NCI-H2227 treated with DMSO at 0.1 percent for 48 hours (cell line): ENCODE data around the gene CBFB.

Source experiments
- DNase-seq: peaks from one replicate; lab custom pipeline; 2025; lab: John Stamatoyannopoulos, UW

The CBFB gene

DNA sequence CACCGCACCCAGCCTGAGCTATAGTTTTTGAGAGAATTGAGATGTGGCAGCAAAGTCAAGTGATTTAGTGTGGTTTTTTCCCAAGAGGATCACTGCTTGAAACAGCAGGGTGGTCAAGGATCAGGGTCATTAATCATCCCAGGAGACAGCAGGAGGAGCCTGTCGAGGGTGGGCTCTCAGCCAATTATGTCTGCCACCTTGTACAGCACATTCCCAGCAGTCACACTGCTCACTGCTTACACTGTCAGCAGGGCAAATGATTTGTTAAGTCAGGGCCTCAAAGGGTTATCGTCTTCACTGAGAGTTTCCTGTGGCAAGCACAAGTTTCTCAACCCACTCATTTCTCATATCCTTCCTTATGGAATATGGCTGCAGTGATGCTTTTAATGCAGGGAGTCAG, 108.7 kb downstream of the CBFB start:
- no peak for DNase-seq

DNA sequence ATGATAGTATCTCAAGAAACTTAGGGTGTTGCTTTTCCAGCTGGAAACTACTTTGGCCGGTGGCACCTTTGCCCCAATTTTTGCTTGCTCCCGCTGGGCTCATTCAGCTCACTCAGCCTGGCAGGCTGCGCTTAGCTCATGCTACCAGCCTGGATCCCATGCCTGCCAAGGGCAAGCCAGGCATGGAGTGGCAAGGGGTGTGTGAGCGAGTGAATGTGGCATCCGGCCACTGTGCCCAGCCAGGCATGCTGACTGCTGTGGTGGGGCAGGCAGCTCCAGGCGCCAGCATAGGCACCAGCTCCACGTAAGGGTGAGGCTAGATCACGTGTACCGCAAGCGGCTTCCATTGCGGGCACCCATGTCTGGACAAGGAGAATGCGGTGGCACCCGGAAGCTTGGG, 112.4 kb downstream of the CBFB start:
- no peak for DNase-seq

DNA sequence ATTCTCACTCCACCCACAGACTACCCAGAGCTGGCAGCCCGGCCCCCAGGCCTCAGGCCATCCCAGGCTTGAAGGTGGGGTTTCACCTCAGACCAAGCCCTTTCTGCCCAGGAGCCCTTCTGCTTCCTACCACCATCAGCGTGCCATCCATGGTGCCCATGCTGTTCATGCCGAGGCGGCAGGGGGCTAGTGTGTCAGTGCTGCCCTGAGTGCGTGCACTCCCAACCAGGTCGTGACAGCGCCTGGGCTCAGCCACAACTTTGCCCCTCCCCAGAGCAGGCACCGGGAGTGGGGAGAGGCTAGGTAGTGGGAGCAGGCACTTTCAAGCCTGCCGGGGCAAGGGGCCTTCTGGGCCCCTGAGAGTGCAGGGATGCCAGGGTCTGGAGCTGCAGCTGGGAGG, 113.4 kb downstream of the CBFB start:
- no peak for DNase-seq

DNA sequence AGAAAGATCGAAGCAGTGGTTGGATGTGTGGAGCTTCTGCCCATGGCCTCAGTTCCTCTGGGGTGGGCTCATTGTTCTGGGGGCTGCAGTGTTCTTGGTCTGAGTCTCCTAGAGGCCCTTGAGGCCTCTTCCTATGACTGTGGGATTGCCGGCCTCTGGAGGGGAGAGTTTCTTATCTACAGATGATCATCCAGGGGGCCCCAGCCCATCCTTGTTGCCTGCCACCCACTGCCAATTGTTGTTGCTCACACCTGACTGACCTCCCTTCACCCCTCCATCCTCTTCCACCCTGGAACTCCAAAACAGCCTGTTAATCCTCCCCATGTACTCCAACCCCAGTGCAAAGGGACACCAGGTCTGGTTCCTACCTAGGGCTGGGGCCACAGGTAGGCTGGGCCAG, 116.0 kb downstream of the CBFB start:
- DNase-seq = no peak

DNA sequence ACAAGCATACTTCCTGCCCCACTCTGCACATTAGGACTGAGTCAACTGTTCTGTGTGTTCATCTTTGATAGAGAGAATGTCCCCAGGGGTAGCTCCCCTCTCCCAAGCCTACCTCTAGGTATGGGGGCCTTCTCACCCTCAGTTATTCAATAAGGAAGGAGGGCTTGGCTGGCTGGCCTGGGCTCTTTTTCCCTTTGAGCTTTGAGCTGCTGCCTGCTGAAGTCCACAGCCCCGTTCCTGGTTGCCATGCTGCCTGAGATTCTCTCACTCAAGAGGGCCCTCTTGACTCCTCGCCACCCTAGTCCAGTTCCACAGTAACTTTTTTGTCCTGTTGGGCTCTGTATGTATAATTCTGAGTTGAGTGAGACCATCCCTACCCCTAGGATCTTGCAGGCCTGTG, 116.8 kb downstream of the CBFB start:
- no peak for DNase-seq

DNA sequence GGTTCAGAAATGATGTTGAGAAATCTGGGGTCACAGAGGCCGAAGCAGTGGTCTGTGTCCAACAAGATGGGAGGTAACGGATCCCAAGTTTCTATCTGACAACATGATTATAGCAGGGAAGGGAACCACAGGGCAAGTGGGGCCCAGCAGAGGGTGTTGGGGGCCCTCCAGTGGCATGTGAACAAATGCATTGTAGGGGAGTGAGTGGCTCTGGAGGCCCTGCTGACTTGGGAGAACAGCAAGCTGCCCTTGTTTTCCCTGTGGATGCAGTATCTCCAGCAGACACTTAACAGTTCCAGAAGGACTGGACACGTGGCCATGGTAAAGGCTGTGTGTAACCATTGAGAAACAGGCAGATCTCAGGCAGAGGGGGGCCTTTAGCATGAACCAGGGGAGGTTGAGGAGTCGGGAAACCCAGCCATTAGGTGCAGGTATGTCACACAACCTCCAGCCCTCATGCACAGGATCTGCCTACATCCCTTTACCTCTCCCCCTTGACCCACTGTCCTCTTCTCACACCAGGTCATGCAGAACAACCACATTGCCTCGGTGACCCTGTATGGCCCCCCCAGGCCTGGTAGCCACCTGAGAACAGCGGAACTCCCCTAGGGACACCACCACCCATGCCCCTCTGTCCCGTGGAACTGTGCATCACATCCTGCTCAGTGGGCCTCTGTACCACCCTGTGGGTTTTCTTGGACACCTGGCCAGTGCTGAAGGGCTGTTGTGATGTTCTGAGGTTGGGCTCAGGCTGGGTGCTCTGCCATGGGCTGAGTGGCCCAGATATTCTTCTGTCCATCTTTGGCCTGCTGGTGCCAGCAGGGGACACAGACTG, 117.8 kb downstream of the CBFB start:
- no peak for DNase-seq

DNA sequence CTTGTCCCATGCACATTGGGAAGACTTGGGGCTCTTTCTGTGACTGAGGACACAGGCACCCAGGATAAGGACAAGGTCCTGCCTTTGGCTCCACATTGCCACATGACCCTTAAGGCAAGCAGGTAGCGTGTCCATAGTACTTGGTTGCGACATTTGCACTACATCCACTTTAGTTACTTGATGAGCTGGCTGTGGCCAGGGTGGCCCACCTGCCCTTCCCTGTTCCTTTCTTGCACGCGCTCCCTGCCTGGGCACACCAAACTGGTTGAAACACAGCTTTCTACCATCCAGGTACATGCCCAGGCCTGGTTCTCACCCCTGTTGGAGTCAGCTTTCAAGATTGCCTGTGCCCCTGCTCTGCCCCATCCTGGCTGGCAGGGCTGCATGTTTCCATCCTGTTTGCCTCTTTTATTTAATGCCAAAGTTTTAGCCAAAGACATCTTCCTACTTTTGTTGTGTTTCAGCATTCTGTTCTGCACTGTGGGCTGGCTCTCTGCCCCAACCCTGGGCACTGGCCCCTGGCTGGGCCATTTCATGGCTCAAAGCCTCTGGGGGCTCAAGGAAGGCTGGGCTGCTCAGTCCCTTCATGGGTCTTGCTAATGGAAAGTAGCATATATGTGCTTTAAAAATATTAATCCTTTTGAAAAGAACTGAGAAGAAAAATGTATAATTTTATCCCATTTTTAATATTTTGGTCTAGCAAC, 118.6 kb downstream of the CBFB start:
- DNase-seq = no peak

DNA sequence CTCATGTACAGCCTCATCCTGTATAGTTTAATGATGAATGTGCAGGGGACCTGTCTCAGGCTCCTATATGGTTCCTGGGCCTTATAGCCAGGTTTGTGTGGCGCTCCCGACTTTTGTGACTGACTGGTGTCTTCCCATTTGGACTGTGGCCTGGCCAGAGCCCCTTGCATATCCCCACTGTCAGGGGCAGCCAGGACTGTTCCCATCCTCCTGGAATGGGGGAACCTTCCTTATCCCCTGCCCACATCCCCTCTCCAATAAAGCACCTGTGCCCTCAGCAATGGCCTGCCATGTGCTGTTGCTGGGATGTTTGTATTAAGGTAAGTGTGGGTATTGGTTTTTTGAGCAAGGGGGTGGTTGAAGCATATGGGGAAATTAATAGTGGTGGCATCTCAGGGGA, 119.3 kb downstream of the CBFB start:
- no peak for DNase-seq

DNA sequence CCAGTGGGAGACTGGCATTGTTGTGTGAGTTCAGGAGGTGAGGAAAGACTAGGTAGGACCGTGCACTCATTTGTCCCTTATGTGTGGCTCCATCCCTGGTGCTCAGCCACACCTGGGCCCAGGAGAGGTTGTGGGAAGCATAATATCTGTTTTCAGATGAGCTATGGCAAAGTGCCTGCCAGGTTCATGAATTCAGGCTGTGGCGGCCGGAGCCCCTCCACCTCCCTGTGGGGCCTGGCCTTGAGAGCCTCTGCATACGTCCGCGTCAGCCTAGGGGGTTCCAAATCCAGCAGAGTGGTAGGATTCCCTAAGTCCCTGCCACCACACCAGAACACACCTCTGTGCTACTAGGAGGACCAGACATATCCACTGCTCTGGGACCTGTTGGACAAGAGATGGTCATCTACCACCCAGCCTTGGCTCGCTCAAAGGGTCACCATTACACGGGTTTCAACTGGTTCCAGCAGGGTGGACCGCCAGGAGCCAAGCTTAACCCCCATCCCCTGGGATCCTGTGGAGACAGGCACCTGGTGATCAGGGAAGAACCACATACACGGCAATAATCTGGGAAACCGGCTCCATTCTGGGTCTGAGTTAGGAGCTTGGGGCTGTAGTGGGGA, 119.8 kb downstream of the CBFB start:
- no peak for DNase-seq

DNA sequence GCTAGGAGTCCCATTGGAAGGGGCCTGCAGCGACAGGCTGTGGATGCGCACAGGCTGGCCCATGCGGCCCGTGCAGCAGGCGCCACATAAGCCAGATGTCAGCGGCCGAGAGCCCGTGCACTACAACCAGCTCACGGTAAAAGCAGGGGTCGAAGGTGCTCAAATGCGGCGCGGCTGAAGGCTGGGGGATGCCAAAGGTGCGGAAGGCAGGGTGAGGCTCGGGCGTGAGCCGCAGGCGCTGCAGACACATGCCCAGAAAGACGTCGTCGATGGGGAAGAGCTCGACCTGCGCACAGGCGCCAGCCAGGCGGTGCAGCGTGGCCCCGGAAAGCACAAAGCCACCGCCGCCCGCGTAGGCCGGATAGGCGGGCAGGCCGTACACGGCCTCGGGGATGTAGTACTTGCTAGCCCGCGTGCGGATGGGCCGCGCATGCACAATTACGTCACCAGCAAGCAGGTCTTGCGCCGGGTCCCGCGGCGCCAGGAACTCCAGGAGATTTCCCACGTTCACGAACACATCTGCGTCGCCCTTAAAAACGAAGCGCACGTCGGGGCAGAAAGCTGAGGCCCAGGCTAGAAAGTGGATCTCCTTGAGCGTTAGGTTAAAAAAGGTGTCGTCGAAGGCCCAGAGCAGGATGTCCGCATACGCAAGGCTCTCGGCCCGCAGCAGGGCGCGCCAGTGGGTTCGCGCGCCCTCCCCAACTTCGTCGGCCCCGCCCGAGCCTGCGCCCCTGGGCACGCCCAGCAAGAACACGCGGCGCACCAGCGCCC, 120.5 kb downstream of the CBFB start:
- no peak for DNase-seq

DNA sequence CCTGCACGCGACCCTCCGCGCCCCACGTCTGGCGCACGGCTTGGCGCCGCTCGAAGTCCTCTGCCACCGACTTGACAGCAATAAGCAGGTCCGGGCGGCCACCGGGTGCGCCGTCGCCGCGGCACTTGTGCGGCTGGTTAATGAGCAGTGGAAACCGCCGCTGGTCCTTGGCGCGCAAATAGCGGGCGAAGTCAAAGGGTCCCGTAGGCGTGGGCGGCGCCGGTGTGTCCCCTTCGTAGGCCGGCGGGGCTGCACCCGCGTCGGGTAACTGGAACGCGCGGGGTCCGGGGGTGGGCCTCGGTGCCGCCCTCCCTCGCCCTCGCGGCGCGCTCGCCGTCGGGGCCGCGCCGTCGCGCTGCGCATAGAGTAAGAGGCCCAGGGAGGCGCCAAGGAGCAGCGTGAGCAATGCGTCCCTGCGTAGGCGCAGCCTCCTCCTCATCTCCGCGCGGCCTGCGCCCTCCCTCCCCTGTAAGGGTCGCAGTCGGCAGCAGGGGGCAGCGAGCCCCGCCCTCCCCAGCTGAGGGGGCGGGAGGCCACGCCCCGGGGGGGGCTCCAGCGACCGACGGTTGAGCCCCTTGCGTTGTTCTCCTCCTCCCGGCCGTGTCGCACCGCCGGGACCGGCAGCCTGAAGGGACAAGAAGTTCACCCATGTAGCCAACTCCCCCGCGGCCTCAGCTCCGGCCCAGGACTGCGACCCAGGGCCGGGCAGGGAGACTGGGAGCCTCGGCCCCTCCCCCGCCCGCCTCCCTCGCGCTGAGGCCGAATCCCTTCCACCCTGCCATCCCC, 121.3 kb downstream of the CBFB start:
- peak; percentile 46 for DNase-seq
